Stomach (tissue), 4 donors: Measurements from ENCODE around the gene STX10.

Source experiments
- EP300 ChIP-seq: sonication (generic); formaldehyde crosslinking; IDR thresholded peaks from one replicate; pipeline ENCODE4 v1.6.1; 2017; ENCODE audit warnings: antibody characterized with exemption
- POLR2A ChIP-seq, 4 donors: fragments of 450-650 bp; IDR thresholded peaks; one replicate each; pipeline ENCODE4 v1.6.1; 2016; ENCODE audit warnings: antibody characterized with exemption in 4 of 4, control low read depth in 2 of 4, mild to moderate bottlenecking in 1 of 4, moderate library complexity in 1 of 4
- POLR2AphosphoS5 ChIP-seq, 3 donors: sonication (generic); formaldehyde crosslinking; IDR thresholded peaks; one replicate each; pipeline ENCODE4 v1.6.1; 2016; ENCODE audit warnings: antibody characterized with exemption in 3 of 3
- TF ChIP-seq, protein P1 (sequence below), 7 experiments: fragments of 450-650 bp in 4 of 7; fragments of 200-600 bp in 3 of 7; sonication (generic) in 3 of 7; IDR thresholded peaks; one replicate each; pipeline ENCODE4 v1.5.1; 2016 to 2019; ENCODE audit warnings: antibody characterized with exemption in 7 of 7, control low read depth in 2 of 7, mild to moderate bottlenecking in 1 of 7

DNA sequence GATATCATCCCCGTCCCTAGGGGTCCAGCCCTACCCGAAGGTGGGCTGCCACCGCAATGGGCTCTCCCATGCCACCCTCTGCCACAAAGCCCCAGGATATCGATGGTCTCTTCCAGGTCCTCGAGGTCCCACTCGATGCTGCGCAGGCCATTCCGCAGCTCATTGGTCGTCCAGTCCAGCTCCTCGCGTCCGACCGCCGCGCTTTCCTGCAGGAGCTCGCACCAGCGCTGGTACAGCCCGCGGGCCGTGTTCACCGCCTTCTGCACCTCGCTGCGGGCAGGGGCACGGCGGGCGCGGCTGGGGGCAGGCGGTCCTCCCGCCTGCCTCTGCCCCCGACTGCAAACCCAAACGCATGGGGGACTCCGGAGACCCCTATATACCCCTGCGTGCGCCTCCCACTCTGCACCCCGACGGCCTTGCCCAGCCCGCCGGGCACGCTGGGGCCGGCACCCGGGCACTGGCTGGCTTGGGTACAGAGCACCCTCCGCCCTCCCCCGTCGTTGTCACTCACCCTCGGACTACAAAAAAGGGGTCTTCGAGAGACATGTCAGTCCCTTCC, 468 bp downstream of the STX10 start:
- TF ChIP-seq, protein P1, sequence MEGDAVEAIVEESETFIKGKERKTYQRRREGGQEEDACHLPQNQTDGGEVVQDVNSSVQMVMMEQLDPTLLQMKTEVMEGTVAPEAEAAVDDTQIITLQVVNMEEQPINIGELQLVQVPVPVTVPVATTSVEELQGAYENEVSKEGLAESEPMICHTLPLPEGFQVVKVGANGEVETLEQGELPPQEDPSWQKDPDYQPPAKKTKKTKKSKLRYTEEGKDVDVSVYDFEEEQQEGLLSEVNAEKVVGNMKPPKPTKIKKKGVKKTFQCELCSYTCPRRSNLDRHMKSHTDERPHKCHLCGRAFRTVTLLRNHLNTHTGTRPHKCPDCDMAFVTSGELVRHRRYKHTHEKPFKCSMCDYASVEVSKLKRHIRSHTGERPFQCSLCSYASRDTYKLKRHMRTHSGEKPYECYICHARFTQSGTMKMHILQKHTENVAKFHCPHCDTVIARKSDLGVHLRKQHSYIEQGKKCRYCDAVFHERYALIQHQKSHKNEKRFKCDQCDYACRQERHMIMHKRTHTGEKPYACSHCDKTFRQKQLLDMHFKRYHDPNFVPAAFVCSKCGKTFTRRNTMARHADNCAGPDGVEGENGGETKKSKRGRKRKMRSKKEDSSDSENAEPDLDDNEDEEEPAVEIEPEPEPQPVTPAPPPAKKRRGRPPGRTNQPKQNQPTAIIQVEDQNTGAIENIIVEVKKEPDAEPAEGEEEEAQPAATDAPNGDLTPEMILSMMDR (IDR thresholded peaks at IDR 0.05): no peak
- no peak for TF ChIP-seq POLR2A (IDR thresholded peaks at IDR 0.05)
- TF ChIP-seq EP300: no peak
- TF ChIP-seq POLR2AphosphoS5 (IDR thresholded peaks at IDR 0.05): no peak
